Duodenal mucosa (tissue), 2 donors: ENCODE measurements around the gene TTC1.
A peak's percentile ranks its signal among the peaks of the same experiment; 100 is the strongest.
"Not testable (repeated sequence)": the region's sequence is repeated elsewhere in the genome, so short reads cannot be mapped to it uniquely, and the experiment has no call there.

Experiments used
- H3K27ac ChIP-seq: one replicate; pipeline ENCODE4 v1.7.0; 2013; ENCODE audit warnings: low read depth, low read length
- H3K27me3 ChIP-seq, 2 donors: one replicate each; pipeline ENCODE4 v1.7.0; 2013; ENCODE audit warnings: low read length in 2 of 2, control low read depth in 1 of 2; ENCODE audit not compliant: insufficient read depth in 2 of 2, control insufficient read depth in 1 of 2
- H3K36me3 ChIP-seq, 2 donors: one replicate each; pipeline ENCODE4 v1.7.0; 2013; ENCODE audit warnings: low read length in 2 of 2, control low read depth in 1 of 2; ENCODE audit not compliant: insufficient read depth in 2 of 2, control insufficient read depth in 1 of 2
- H3K4me1 ChIP-seq, 2 donors: one replicate each; pipeline ENCODE4 v1.7.0; 2013; ENCODE audit warnings: low read length in 2 of 2, control low read depth in 1 of 2; ENCODE audit not compliant: insufficient read depth in 2 of 2, control insufficient read depth in 1 of 2
- H3K4me3 ChIP-seq, 2 donors: one replicate each; pipeline ENCODE4 v1.7.0; 2013; ENCODE audit warnings: low read length in 2 of 2, low read depth in 1 of 2
- H3K9ac ChIP-seq, 2 donors: one replicate each; pipeline ENCODE4 v1.7.0; 2013; ENCODE audit warnings: low read length in 2 of 2, low read depth in 1 of 2
- H3K9me3 ChIP-seq, 2 donors: one replicate each; pipeline ENCODE4 v1.7.0; 2013; ENCODE audit warnings: low read length in 2 of 2, control low read depth in 1 of 2; ENCODE audit not compliant: control insufficient read depth in 1 of 2

Gene TTC1

DNA sequence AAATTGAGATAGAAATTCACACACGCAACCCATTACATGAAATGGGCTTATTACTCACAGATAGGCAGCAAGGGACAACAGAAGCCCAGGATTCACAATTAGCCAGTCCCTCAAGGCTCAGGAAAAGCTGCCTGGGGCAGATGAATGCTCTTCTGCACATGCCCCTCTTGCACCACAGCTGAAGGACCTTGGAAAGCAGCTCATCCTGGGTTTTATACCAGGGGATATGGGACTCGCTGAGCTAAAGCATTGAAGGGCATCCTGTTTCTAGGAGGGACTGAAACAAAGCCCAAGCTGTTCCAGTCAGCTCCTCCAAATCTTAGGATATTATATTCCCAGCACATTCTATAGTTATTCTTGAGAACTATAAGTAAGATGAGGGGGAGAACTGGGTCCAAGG lies 15.7 kb upstream of the TTC1 start:
- Histone ChIP-seq H3K27ac (no peak overlapping the region), H3K9me3 (peaks cover 5 to 6% of the 10 kb centered on the region in 2 donors), H3K27me3 (peaks cover 0 to 3% of the 10 kb centered on the region in 2 donors), H3K4me3 (no peak overlapping the region), H3K36me3 (no peaks in the 10 kb centered on the region), H3K4me1 (no peaks in the 10 kb centered on the region), H3K9ac (no peak overlapping the region)

DNA sequence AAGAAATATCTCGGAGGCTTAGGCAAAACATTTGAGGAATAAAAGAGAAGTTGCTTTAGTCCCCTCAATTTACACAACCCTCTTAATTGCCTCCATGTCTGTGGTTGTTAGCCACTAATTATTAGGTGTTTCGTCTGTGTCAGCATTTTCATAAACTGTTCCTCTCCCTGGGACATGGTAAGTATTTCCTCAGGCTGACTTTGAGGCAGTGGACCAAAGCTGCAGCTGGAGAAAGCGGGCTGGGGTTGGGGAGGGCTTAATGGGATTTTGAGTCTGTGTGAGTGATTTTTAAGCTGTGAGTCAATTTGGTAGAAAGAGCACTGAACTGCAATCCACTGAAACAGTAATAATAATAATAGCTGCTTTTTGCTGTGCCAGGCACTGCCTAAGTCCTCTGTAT lies 13.0 kb upstream of the TTC1 start:
- Histone ChIP-seq H3K9me3 (peaks cover 5 to 6% of the 10 kb centered on the region in 2 donors), H3K27me3 (no peaks in the 10 kb centered on the region), H3K36me3 (no peaks in the 10 kb centered on the region), H3K4me3 (no peak overlapping the region), H3K27ac (no peak overlapping the region), H3K4me1 (no peaks in the 10 kb centered on the region), H3K9ac (no peak overlapping the region)

DNA sequence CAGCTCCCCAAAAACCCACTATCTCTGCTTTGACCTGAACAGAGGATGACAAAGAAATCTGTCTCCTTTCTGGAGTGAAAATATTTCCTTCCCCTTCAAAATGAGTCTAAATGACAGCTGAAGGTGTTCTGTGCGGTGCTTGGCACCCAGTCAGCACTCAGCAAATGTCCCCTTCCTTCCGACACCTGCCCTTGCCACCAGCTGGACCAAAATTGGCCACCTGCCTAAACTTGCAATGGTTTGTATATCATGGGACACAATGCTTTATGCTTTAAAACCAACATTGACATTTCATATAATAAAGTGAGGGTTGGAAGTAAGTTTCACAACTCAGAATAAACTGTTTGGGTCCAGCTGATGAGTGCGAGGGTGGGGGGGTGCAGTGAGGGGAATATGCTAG lies 7.5 kb upstream of the TTC1 start:
- H3K9ac ChIP-seq = no peak overlapping the region
- no peaks in the 10 kb centered on the region for H3K9me3 ChIP-seq
- H3K27ac ChIP-seq = no peak overlapping the region
- H3K36me3 ChIP-seq = no peaks in the 10 kb centered on the region
- H3K4me1 ChIP-seq = no peaks in the 10 kb centered on the region
- H3K4me3 ChIP-seq = no peak overlapping the region
- peaks cover 0 to 2% of the 10 kb centered on the region in 2 donors for H3K27me3 ChIP-seq

DNA sequence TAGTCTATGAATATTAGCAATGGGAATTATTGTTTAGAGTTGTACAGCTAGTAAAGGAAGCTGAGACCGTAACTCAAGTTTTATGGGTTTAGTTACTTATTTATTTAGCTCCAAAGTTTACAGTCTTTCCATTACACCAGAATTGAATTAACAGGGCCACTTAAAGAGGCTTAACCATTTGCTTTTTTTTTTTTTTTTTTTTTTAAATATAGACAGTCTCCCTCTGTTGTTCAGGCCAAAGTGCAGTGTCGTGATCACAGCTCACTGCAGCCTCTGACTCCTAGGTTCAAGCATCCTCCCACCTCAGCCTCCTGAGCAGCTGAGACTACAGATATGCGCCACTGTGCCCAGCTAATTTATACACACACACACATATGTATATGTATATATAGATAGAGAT lies 1.4 kb upstream of the TTC1 start:
- H3K9me3 ChIP-seq = no peaks in the 10 kb centered on the region
- no peaks in the 10 kb centered on the region for H3K27me3 ChIP-seq
- H3K9ac ChIP-seq = no peak overlapping the region
- H3K4me3 ChIP-seq = no peak overlapping the region
- H3K27ac ChIP-seq = no peak overlapping the region
- peaks cover 4 to 5% of the 10 kb centered on the region in 2 donors for H3K36me3 ChIP-seq
- peaks cover 18 to 19% of the 10 kb centered on the region in 2 donors for H3K4me1 ChIP-seq

DNA sequence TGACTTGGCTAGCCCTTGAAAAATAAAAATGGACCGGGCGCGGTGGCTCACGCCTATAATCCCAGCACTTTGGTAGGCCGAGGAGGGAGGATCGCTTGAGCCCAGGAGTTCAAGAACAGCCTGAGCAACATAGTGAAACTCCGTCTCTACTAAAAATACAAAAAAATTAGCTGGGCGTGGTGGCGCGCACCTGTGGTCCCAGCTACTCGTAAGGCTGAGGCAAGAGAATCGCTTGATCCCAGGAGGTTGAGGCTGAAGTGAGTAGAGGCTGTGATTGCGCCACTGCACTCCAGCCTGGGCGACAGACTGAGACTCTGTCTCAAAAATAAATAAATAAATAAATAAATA lies 436 bp upstream of the TTC1 start:
- not testable (repeated sequence) for H3K27me3 ChIP-seq, H3K9me3 ChIP-seq, H3K27ac ChIP-seq, H3K9ac ChIP-seq
- peaks cover 11 to 13% of the 10 kb centered on the region in 2 donors for H3K36me3 ChIP-seq
- H3K4me3 ChIP-seq = peak overlapping the region in 1 of 2 donors; percentile 99
- peaks cover 18 to 19% of the 10 kb centered on the region in 2 donors for H3K4me1 ChIP-seq

DNA sequence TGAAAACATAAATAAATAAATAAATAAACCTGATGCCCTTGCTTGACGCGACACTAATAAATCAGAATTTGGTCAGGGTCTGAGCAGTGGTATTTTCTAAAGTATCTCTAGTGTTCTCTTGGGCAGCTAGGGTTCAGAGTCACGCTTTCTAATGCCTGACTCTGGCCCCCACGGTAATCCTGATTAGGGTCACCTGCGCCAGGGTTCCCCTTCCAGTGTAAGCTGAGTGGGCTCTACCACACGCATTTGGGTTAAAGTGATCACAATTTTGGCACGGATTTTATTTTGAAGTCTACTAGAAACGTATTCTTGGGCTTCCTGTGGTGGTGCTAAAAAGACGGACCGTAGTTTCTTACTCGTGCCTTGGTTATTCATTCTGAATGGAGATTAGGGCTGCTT lies 651 bp downstream of the TTC1 start:
- no peak overlapping the region for H3K27ac ChIP-seq
- no peaks in the 10 kb centered on the region for H3K9me3 ChIP-seq
- H3K4me3 ChIP-seq = peak overlapping the region; percentile 99 to 100
- H3K36me3 ChIP-seq = peaks cover 11 to 15% of the 10 kb centered on the region in 2 donors
- peak overlapping the region; percentile 95 to 99 for H3K9ac ChIP-seq
- peaks cover 18 to 19% of the 10 kb centered on the region in 2 donors for H3K4me1 ChIP-seq
- H3K27me3 ChIP-seq = no peaks in the 10 kb centered on the region

DNA sequence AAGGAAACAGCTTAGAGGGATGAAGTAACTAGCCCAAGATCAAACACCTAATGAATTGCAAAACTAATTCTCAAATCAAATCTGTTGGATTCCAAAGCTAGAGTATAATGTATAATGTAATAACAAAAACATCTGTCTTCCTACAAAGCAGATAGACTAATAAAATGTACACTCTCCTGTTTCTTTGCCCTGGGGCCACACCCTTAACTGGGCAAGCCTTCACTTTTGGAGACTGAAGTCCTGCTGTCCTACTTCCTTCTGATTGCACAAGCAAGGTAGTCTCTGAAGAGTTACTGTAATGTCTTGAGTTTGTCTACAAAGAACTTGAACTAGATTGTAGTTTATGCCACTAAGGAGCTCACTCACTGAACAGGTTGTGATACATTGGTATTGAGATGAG lies 2.5 kb downstream of the TTC1 start:
- H3K36me3 ChIP-seq = peaks cover 11 to 26% of the 10 kb centered on the region in 2 donors
- H3K9ac ChIP-seq = no peak overlapping the region

DNA sequence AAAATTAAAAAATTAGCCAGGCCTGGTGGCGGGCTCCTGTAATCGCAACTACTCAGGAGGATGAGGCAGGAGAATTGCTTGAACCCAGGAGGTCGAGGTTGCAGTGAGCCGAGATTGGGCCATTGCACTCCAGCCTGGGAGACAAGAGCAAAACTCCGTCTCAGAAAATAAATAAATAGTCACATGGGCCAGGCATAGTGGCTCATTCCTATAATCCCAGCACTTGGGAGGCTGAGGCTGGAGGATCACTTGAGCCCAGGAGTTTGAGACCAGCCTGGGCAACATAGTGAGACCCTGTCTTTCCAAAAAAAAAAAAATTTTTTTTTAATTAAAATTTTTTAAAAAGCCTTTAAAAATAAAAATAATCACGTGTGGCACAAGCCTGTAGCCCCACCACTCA lies 5.3 kb downstream of the TTC1 start:
- peaks cover 11 to 36% of the 10 kb centered on the region in 2 donors for H3K36me3 ChIP-seq
- H3K9me3 ChIP-seq, H3K27ac ChIP-seq: not testable (repeated sequence)

More for the DNA sequence above, 2.5 kb downstream of the TTC1 start:
- Histone ChIP-seq H3K9me3 (no peaks in the 10 kb centered on the region), H3K27ac (no peak overlapping the region), H3K27me3 (no peaks in the 10 kb centered on the region), H3K4me3 (no peak overlapping the region), H3K4me1 (peaks cover 18 to 19% of the 10 kb centered on the region in 2 donors)

DNA sequence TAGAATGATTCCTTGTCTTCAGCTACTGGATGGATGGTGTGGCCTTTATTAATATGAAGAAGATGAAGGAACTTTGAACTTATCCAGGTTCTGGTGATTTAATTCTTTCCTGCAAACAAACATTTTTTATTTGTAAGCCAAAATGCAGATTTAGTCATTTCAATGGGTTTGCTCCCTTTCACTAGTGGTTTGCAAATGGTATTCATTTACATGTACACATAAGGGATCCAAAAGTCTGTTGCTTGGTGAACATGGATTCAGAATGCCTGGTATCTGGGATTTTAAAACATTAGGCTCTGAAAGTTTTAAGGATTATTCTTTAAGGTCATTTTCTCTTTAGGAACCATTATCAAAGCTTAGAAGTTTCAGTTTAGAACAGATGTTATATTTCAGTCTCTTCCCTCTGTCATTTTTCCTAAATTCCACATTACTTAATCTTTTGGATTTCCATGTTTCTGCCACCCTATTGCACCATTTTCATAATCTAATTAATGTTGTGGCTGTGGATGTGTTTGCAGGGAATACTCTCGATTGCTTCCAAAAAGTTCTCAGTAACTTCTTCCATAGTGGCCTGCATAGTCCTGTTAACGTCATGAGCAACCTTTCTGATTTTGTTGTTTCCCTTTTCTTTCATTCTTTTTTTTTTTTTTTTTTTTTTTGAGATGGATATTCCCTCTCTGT lies 10.1 kb downstream of the TTC1 start:
- Histone ChIP-seq H3K4me1 (peaks cover 7 to 10% of the 10 kb centered on the region in 2 donors), H3K36me3 (peaks cover 0 to 26% of the 10 kb centered on the region in 2 donors), H3K9ac (no peak overlapping the region), H3K27ac (no peak overlapping the region), H3K9me3 (no peaks in the 10 kb centered on the region), H3K27me3 (no peaks in the 10 kb centered on the region), H3K4me3 (no peak overlapping the region)

More for the DNA sequence above, 5.3 kb downstream of the TTC1 start:
- peaks cover 18 to 19% of the 10 kb centered on the region in 2 donors for H3K4me1 ChIP-seq
- not testable (repeated sequence) for H3K9ac ChIP-seq, H3K4me3 ChIP-seq, H3K27me3 ChIP-seq

DNA sequence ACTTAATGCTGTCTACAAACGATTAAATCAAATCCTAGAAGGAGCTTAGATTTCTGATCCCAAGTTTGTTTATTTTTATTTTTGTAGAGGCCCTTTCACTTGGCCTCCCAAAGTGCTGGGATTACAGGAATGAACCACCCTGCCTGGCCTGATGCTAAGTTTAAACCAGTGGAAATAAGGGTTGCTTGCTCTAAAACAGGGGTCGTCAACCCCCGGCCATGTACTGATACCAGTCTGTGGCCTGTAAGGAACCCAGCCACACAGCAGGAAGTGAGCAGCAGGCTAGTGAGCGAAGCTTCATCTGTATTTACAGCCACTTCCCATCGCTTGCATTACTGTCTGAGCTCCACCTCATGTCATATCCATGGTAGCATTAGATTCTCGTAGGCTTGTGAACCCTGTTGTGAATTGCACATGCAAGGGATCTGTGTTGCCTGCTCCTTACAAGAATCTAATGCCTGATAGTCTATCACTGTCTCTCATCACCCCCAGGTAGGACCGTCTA lies 11.4 kb downstream of the TTC1 start:
- Histone ChIP-seq H3K4me1 (peaks cover 7 to 10% of the 10 kb centered on the region in 2 donors), H3K9me3 (no peaks in the 10 kb centered on the region), H3K27me3 (no peaks in the 10 kb centered on the region), H3K4me3 (no peak overlapping the region), H3K9ac (no peak overlapping the region), H3K27ac (no peak overlapping the region), H3K36me3 (peaks cover 0 to 19% of the 10 kb centered on the region in 2 donors)
